NAMALWA (cell line): ENCODE results near the gene PPEF1.
"Not testable (repeated sequence)": the region's sequence is repeated elsewhere in the genome, so short reads cannot be mapped to it uniquely, and the experiment has no call there.

Experiments
- DNase-seq: peaks from one replicate; pipeline ENCODE4 v3.0.0-alpha.2; 2015; ENCODE audit warnings: low spot score

PPEF1 gene

DNA sequence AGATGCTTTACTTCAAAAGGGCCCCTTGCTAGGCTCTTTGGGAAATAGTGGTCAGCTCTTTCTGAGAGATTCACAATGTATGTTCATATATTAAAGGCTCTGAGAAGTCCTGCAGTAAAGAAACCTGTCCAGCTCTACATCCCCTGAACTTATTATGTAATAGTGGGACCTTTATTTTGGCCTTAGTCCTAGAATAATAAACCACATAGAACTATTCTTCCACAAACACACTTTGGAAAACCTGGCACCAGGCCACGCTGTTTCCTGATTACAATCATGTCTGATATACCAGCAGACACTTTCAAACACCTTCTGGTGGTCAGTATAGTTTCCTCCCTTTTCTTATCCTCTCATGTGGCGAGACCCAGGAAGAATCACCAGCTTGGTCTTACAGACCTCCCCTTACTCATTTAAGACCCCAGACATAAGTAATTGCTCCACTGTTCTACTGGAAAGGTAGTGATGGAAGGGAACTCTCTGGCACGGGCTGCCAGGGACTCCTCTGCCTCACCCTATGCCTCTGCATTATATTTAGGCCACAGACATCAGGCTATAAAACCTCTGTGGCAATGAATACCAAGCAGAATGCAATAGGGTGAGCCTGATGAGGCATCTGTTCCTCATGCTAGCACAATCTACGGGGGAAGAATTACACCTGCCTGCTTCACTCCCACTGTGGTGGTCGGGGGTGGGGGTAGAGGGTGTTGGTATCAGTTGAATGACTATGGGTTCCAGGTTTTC lies 5.7 kb upstream of the PPEF1 start:
- DNase-seq: no peak

DNA sequence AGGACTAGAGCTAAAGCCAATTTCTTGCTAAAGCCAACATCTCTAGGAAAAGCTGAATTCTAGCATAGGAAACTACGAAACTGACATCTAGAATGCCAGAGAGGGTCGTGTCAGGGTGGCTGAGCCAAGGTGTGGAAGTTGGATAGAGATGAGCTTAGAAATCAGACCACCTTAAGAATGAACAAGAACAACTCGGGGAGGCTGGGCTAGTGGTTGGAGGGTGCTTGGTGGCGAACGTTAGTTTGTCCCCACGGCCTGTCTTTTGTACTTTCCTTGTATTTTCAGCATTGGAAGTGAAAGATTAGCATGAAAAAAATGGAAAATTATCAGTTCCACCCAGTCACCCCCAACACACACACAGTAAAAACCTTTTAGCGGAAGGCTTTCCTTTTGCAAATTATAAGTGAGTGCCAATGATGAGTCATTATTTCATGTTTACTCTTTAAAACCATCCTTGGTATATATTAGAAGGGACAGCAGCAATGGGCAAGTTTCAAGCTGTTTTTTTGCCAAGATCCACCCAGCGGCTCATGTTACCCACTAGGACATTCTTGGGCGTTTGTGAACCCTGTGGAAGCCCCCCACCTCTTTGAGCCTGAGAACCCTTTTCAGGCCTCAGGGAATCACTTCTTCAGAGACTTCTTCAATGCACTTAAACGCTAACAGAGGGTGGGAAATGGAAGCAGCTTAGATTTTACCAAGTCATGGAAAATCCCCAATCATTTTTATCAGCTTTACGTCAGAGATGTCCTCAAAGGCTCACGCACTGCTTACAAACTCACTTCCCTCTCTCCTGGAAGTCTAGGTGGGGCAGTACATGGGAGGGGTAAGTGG lies 4.9 kb upstream of the PPEF1 start:
- no peak for DNase-seq

DNA sequence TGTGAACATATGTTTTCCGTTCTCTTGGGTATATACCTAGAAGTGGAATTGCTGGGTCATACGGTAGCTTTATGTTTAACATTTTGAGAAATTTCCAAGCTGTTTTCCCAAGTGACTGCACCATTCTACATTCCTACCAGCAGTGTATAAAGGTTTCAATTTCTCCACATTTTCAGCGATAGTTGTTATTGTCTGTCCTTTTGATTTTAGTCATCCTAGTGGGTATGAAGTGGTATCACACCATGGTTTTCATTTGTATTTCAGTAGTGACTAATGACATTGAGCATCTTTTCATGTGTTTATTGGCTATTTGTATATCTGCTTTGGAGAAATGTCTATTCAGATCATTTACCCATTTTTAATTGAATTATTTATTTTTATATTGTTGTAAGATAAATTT lies 2.4 kb downstream of the PPEF1 start:
- DNase-seq: no peak

GRCh38 chrX:18714910-18715309 lies 7.5 kb downstream of the PPEF1 start:
- no peak for DNase-seq

DNA sequence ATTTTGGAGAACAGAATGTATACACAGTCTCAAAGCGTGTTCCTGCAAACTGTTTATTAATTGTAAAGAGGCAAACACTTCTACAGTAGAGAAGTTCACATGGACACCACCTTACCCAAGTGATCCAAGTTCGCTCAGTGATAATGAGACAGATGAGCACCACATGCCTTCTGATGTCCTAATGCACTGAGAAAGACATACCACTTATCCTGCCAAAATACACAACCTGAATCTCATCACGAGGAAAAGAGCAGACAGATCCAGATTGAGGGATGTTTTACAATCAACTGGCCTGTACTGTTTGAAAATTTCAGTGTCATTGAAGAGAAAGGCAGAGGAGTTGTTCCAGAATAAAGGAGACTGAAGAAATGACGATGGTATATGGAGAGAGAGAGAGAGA lies 12.4 kb downstream of the PPEF1 start:
- no peak for DNase-seq

DNA sequence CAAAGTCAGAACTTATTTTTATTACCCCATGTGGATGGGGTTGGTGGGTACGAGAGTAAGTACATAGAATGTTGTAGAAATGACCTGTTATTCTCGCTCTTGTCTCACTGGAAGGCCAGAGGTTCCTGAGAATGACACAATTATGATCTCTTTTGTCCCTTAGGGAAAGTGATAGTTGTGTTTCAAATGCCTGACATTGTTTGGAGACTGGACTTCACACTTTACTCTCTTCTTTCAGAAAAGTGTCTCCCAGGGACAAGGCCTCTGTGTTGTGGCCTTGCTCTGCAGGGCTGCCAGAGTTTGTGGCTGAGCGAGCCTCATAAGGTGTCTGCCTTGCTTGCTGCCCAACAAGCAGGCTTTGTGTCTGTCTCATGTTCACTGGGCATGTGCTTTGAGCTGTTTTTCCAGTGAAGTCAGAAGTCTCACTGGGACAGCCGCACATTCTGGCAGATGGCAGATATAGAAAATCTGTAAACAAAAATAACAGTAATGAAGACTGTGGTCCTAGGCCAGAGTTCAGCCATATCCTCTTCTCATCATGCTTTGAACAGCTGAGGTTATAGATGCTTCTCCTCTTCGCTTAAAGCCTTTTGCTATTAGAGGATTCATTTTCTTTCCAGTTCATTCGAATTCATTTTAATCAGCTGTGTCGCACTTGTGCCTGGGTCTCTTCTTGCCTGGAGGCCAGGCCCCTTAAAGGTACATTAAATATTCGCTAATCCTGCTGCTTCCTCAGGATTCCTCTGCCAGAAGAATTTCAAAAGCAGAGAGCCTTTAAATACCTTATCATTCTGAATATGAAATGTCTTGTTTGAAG lies 14.4 kb downstream of the PPEF1 start:
- DNase-seq: no peak

- DNase-seq: no peak
These were observed 15.1 kb downstream of the PPEF1 start for GRCh38 chrX:18722500-18723071.

DNA sequence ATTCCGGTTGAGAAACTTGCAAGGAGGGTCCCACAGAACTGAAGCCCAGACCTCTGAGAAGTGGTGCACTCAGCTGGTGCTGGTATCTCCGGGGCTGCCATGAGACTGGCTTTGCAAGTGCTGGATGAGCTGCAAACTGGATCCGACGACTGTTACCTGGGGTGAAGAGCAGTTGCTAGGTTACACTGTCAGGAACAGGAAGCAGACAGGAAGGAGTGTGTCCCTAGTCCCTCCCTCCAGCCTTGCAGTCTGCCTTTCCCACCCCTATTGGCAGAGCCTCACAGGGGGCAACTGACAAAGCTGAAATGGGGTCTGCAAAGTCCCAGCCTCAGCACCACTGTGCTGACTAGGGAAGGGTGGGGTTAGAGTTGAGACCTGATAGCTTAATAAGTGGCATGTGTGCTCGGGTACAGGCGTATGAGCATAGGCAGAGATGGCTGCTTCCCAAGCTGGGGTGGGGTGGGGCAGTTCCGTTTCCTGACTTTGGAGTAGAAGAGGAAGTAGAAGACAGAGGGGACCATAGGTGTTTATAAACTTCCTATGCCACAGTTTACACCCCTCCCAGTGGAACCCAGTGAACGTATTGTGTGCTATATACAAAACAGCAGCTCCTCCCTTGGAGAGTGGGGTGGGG lies 18.0 kb downstream of the PPEF1 start:
- no peak for DNase-seq

DNA sequence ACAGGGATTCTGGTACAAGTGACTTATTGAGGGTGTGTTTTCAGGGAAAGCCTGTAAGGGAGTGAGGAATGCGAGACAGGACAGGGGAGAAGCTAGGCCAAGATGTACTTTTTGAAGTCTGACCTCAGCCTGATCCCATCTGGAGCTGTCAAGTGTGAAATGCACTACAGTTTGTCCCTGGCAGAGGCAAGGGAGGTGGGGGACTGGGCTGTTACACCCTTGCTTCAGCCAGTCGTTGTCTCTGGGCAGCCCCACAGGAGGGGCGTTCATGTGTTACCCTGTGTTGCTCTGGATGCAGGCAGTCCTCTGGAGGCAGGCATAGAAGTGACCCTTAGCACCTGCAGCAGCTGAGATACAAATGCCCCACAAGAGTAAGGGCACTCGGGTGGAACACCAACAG lies 25.8 kb downstream of the PPEF1 start:
- no peak for DNase-seq

DNA sequence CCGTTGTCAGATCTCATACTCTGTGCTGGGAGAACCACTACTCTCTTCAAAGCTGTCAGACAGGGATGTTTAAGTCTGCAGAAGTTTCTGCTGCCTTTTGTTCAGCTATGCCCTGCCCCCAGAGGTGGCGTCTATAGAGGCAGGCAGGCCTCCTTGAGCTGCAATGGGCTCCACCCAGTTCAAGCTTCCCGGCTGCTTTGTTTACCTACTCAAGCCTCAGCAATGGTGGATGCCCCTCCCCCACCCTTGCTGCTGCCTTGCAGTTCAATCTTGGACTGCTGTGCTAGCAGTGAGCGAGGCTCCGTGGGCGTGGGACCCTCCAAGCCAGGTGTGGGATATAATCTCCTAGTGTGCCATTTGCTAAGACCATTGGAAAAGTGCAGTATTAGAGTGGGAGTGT lies 32.2 kb downstream of the PPEF1 start:
- DNase-seq: not testable (repeated sequence)

GRCh38 chrX:18748499-18748898 lies 41.1 kb downstream of the PPEF1 start:
- DNase-seq: no peak

- no peak for DNase-seq
These were observed 46.2 kb downstream of the PPEF1 start for GRCh38 chrX:18753631-18754030.

GRCh38 chrX:18755651-18756050 lies 48.2 kb downstream of the PPEF1 start:
- no peak for DNase-seq

DNA sequence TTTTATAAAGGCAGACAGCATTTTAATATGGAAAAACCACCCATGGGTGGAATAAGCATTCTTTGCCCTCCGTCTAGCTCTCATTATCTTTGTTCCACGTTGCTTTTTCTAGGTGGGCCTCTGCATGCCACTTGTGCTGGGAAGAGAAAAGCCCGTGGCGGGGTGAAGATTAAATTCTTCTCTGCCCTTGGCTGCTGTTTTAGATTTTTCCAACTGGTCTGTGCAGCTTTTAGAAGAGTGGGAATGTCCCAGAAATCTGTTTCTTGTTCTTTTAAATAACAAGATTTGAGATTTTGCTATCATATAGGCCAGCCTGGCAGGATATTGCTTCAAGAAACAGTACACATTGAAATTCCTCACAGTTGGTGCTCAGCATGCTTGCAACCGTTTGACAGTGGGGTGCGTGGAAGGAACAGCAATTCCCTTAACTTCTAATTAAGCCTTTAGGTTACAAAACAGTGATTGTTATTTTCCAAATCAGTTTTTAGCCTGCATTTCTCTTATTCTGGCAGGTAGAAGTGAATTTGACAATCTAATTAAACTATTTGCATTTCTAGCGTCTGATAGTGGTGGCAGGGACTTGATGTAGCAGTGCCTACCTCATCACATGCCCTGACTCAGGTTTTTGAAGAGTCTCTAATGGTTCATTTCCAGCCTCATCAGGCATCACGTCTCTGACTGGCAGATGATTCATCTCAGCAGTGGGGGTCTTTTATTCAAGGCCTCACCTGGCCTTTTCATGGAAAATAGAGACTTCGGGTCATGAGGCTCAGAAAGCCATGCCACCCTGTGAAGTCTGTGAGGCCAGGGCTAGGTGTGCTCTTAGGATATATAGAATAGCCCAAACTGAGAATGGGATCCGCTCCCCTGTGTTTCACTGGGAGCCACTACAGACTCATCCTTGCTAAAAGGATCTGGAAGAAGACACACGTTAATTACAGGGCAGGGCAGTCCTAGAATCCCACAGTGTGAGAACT lies 50.8 kb downstream of the PPEF1 start:
- DNase-seq: no peak

DNA sequence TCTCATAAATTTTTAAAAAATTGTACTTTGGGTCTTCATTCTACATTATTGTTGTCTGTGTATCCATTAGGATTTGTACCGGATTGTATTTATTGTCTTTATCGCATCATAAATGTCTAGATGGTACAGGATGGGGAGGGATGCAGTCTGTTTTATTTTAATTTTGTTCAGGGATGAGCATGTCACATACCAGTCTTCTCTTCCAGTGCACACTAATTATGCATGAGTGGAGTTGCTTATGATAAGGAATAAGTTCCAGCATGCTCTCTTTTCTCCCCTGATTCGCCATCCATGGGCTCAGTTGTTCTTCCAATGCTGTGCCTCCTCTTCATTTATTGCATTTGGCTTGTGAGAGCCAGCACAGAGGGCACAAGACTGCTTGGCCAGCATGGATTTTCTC lies 54.3 kb downstream of the PPEF1 start:
- DNase-seq: no peak

GRCh38 chrX:18763106-18763505 lies 55.7 kb downstream of the PPEF1 start:
- not testable (repeated sequence) for DNase-seq

DNA sequence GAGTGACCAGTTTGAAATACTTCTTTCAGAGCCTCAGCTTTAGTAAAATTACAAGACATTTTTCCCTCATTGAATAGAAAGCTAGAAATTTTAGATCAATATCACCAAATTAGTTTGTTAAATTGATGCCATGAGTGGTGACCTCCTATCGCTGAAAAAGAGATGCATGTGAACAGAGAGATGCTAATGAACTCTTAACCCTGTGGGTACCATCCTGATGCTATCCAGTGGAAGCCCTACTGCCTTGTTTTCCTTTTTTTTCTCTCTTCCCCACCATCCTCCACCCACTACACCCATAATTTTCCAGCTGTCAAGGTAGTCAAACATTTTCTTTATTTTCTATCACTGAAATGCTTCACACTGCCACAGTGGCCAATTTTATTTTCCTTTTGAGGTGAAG lies 61.9 kb downstream of the PPEF1 start:
- no peak for DNase-seq

DNA sequence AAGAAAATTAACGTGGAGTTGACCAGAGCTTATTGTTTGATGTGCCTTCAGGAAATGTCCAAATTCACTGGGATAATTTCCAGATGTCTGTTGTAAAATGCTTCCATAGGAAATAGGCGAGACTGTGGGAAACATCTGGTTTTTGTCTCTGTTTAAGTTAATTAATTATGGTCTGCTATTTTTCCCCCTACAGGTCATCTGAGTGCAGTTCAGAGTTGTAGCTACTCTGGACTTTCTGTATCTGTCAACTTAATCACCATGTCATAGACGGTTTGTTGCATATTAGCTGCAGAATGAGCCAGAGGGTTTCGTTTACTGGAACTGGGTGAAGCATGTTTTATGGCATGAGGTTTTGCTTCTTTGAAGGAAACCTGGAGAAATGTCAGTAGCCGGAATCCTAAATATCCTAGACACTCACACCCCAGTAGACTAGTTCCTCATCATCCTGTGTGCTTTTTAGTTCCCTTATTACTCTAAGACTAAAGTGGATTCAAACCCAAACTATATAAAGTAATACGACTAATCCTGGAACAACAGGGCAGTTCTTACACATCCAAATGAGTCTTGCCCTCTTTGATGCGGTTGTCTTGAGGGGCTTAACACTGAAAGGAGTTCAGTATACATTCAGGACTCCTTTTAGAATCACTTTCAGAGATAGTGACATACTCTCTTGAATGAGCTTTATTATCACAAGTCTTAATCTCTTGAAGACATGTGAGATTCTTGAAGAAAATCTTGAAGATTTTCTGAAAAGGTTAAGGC lies 62.5 kb downstream of the PPEF1 start:
- DNase-seq: peak; percentile 5

DNA sequence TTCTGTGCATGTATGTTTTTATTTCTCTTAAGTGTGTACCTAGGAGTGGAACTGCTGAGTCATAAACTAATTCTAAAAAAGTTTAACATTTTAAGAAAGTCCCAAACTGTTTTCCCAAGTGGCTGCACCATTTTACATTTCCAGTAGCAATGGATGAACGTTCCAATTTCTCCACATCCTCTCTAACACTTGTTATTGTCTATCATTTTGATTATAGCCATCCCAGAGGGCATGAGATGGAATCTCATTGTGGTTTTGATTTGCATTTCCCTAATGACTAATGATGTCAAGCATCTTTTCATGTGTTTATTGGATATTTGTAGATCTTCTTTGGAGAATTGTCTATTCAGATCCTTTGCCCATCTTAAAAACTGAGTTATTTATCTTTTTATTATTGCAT lies 82.5 kb downstream of the PPEF1 start:
- no peak for DNase-seq

DNA sequence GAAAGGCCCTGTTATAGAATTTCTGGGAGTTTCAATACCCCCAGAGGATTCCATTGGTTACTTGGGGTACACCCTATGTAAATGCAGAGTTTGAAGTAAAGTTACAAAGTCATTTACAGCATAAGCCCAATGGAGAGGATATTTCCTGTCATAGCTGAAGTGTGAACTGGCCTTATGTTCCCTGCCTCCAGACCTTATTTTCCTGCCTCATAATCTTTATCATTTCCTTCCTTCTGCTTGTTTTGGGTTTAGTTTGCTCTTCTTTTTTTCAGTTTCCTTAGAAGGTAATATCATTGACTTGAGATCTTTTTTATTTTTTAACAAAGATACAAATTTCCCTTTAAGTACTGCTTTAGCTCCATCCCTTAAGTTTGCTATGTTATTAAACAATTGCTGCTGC lies 85.4 kb downstream of the PPEF1 start:
- no peak for DNase-seq
